Lung microvascular endothelial cell (primary cell): Measurements from ENCODE around the gene SIT1. TPM values are rescaled to one million over a fixed set of nuclear protein-coding genes. Genes with fewer than 3 reads are reported as not detected.
"Not testable (repeated sequence)": the region's sequence is repeated elsewhere in the genome, so short reads cannot be mapped to it uniquely, and the experiment has no call there.

Experiments used
- DNase-seq, 2 donors: peaks; one replicate each; pipeline versions ENCODE4 v3.0.0 to v3.0.0-alpha.2; 2010; ENCODE audit warnings: low read depth in 2 of 2
- total RNA-seq: library from RNA; depleted of rRNA; stranded (reverse); fragments of >200 nt; gene quantifications from 2 replicates; pipeline ENCODE4 v1.2.1, GENCODE V29; 2014

Gene SIT1
- total RNA-seq, 1 donor from 2014 or later: not detected

DNA sequence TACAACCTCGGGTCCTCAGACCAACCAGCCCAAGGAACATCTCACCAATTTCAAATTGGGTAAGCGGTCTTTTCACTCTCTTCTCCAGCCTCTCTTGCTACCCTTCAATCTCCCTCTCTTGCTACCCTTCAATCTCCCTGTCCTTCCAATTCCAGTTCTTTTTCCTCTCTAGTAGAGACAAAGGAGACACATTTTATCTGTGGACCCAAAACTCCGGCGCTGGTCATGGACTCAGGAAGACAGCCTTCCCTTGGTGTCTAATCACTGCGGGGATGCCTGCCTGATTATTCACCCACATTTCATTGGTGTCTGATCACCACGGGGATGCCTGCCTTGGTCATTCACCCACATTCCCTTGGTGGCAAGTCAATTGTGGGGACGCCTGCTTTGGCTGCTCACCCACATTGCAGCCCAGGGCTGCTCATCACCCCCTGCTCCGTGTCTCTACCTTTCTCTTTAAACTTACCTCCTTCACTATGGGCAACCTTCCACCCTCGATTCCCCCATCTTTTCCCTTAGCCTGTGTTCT, 13.2 kb downstream of the SIT1 start:
- DNase-seq: not testable (repeated sequence)

GRCh38 chr9:35636877-35637246, 13.9 kb downstream of the SIT1 start:
- DNase-seq: not testable (repeated sequence)

- DNase-seq: no peak
These were observed 14.4 kb downstream of the SIT1 start for GRCh38 chr9:35636135-35636876.

GRCh38 chr9:35635730-35636129, 15.0 kb downstream of the SIT1 start:
- DNase-seq: no peak

- DNase-seq: no peak
These were observed 21.1 kb downstream of the SIT1 start for GRCh38 chr9:35629597-35629996.

DNA sequence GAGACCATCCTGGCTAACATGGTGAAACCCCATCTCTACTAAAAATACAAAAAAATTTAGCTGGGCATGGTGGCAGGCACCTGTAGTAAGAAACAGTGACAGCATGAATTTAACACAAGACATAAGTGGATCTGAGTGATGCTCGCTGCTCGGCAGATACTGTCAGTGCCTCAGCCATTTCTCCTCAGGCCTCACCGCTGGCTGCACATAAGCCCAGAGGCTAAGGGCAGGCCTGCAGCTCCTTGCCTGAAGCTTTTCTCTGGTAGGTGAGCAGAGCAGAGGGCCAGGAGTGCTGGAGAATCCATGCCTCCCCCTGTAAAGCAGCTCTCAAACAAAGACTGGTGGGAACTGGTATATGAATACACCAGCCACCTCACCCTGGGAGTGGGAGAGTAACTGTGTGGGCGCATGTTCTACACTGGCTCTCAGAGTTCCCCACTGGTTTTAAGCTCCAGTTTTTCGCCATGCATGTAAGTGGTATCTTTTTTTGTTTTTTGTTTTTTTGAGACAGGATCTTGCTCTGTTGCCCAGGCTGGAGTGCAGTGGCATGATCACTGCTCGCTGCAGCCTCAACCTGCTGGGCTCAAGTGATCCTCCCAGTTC, 22.2 kb downstream of the SIT1 start:
- DNase-seq: no peak

DNA sequence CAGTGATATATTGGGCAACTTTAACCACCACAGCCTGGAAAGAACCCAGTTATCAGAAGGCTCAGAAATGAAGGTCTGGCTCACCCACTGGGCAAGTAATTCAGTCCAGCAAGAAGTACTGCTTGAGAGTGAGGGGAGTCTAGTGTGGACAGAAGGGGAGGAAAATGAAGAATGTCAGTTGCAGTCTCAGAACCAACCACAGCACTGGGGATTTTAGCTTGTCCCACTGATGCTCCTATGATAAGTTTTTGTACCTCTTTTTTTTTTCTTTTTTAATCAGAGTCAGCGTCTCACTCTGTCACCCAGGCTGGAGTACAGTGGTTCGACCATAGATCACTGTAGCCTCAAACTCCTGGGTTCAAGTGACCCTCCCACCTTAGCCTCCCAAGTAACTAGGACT, 23.2 kb downstream of the SIT1 start:
- DNase-seq: no peak

GRCh38 chr9:35619800-35620158, 31.0 kb downstream of the SIT1 start:
- peak in 1 of 2 donors; percentile 34 for DNase-seq

DNA sequence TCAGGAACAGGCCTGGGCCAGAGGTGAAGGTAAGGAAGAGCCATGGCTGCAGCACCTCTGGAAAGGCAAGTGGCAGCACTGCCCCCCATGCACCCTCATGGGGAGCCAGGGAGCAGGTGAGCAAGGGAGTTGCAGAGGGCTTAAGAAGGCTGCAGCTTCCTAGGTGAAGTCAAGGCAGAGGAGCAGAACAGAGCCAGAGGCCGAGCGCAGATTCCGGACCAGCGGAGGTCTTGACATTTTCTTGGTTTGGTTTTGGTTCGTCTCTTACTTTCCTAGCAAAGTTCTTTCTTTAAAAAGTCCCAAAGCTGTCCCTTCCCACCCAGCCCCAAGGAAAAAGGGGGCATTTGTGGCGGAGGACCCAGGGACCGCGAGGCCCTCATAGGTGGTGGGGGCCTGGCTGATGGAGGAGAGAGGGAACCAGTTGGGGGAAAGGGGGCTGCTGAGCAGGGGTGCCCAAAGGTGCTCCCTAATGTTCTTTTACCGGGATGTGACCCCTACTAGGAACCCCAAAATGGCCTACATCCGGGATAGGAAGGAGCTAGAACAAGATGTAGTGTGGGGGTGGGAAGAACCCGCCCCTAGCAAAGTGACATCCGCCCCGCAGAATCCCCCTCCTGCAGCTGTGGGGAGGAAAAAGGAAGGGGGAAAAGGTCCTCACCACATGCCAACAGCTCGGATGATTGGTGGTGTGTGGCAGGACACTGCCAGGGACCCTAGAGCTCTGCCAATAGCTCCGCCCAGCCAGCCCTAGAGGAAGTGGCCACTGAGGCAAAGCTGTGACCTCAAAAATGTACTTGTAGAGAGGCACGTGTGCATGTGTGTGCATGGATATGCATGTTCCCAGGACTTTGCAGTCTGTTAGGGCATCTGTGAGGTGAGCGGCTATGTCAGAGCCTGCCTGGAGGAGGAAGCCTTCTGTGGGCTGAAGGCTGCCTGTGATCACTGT, 31.6 kb downstream of the SIT1 start:
- DNase-seq: no peak

- DNase-seq: no peak
These were observed 32.4 kb downstream of the SIT1 start, which contains the start of gene CD72 for GRCh38 chr9:35618325-35618727. CD72 (minus strand) TSS chr9:35618413; CDS start chr9:35618303, 110 bp downstream.

DNA sequence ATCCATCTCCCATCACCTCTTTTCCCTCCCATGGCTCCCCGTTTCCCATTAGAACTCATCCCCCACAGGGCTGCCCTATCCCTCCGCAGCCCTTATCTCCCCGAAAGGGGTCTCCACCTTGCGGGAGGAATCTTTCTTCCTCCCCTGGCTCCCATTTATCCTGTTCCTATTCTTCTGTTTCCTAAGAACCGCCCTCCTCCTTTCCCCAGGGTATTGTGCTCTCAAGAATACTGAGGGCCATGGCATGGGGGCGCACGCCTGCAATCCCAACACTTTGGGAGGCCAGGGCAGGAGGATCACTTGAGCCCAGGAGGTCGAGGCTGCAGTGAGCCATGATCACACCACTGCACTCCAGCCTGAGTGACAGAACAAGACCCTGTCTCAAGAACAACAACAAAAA, 33.2 kb downstream of the SIT1 start:
- no peak for DNase-seq

DNA sequence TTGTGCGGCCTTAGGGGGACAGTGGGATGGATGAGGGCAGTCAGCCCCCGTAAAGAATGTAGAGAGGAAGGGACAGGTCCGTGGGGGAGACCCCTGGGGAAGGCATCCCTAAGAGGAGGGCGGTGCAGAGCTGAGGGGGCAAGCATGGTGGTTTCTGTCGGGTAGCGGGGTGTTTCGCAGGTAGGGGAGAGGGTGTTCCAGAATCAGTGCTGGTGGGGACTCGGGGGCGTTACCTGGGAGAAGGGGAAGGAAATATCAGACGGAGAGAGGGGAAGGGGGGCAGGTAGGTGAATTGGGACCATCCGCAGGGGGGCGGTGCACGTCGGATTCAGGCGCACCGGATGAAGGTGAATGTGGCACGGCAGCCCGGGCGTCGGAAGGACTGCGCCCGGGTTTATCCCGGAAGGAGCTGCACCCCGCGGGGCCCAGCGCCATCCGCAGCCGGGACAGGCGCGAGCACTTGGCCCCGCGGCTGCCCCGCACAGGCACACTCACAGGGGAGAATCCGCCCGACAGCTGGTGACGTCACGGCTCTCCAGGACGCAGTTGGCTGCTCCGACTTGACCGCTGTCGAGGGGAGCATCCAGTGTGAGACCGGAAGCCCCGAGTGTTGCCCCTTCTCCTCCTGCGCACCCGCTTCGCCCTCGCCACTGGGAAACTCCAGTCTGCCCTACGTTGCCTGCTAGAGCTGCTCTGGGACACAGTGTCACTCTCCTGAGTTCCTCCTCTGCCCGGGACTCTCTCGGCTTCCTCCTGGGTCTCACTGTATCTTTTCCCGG, 33.9 kb downstream of the SIT1 start:
- DNase-seq: peak; percentile 38 to 55

GRCh38 chr9:35615981-35616680, 34.6 kb downstream of the SIT1 start:
- DNase-seq: no peak

DNA sequence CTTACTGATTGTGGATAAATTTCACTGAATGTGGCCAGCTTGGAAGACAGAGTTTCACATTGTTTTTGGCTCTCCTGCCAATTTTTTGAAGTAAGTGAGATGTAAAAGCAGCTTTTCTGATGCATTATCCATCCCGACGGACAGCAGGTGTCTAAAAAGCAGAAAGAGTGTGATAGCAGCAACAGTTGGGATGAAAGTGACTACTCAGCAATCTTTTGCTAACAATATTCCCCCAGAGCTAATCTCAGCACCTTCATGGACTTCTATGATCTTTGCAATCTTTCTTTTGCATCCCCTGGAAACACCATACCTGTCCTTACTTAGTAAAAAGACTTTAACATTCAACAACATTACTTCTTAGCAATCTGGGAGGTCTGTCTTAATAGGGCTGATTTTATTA, 37.9 kb downstream of the SIT1 start:
- DNase-seq: no peak

- not testable (repeated sequence) for DNase-seq
These were observed 38.7 kb downstream of the SIT1 start for GRCh38 chr9:35612066-35612465.

DNA sequence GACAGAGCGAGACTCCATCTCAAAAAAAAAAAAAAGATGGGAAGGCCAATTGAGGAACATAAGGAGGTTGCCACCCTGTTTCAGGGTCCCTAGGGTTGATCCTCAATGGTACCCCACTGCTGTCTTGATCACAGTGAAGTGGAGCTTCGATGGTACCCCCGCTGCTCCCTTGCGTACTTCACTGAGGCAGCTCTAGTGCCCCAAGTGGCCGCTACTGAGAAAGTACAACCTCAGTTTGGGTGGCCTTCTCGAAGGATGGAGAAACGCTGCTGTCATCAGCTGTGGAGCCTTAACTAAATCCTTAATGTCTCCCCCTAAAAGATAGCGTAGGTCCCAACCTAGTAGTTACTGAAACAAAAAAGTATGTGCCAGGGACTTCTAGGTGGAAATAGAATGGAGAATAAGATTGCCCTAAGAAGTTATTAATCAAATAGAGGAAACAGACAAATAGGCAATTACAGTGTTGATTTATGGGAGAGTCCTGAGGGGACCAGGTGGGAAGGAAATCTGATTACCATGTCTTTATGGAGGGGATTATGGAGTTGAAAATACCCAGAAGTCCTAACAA, 39.4 kb downstream of the SIT1 start:
- peak; percentile 40 to 51 for DNase-seq

DNA sequence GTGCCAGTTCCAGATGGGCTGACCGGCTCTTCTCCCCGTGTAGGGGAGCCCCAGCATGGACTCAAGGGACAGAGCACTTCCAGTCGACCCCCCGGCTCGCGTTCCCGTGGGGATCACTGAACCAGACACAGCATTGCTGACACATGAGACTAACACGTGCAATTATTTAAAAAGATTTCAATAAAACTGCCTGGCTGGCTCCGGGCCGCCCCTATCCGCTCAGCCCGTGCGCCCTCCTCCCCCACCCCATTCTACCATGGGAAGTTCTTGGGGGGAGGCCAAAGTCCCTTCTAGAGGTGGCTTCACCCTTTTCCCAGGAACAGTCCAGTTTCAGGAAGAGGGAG, 40.9 kb downstream of the SIT1 start:
- no peak for DNase-seq

DNA sequence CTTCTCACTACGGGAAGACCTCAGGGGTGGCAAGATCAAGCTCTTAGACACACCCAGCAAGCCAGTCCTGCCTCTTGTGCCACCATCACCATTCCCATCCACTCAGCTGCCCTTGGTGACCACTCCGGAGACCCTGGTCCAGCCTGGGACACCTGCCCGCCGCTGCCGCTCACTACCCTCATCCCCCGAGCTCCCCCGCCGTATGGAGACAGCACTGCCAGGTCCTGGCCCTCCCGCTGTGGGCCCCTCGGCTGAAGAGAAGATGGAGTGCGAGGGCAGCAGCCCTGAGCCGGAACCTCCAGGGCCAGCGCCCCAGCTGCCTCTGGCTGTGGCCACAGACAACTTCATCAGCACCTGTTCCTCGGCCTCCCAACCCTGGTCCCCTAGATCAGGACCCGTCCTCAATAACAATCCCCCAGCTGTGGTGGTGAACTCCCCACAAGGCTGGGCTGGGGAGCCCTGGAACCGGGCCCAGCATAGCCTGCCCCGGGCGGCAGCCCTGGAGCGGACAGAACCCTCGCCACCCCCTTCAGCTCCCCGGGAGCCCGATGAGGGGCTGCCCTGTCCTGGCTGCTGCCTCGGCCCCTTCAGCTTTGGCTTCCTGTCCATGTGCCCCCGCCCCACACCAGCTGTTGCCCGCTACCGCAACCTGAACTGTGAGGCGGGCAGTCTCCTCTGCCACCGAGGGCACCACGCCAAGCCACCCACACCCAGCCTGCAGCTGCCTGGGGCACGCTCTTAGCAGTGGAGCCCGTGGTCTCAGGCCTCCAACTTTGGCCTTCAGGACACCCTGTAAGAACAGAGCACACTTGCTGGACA, 41.5 kb downstream of the SIT1 start:
- no peak for DNase-seq

- DNase-seq: no peak
These were observed 42.5 kb downstream of the SIT1 start for GRCh38 chr9:35608221-35608620.
